HS-27A (cell line): ENCODE data around the gene OR11H6.
"Not testable (repeated sequence)": the region's sequence is repeated elsewhere in the genome, so short reads cannot be mapped to it uniquely, and the experiment has no call there.

ENCODE experiments used
- DNase-seq: peaks from one replicate; pipeline ENCODE4 v3.0.0-alpha.2; 2012; ENCODE audit warnings: low read depth, missing footprints

Gene OR11H6, protein sequence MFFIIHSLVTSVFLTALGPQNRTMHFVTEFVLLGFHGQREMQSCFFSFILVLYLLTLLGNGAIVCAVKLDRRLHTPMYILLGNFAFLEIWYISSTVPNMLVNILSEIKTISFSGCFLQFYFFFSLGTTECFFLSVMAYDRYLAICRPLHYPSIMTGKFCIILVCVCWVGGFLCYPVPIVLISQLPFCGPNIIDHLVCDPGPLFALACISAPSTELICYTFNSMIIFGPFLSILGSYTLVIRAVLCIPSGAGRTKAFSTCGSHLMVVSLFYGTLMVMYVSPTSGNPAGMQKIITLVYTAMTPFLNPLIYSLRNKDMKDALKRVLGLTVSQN

GRCh38 chr14:20223410-20223809 lies at the start of gene OR11H6:
Gene OR11H6 (plus strand): TSS chr14:20223710. CDS start chr14:20223710, 0 bp downstream.
- DNase-seq: no peak

GRCh38 chr14:20174205-20174604 lies 49.3 kb upstream of the OR11H6 start:
- DNase-seq: not testable (repeated sequence)

GRCh38 chr14:20176330-20176729 lies 47.2 kb upstream of the OR11H6 start:
- DNase-seq: no peak

DNA sequence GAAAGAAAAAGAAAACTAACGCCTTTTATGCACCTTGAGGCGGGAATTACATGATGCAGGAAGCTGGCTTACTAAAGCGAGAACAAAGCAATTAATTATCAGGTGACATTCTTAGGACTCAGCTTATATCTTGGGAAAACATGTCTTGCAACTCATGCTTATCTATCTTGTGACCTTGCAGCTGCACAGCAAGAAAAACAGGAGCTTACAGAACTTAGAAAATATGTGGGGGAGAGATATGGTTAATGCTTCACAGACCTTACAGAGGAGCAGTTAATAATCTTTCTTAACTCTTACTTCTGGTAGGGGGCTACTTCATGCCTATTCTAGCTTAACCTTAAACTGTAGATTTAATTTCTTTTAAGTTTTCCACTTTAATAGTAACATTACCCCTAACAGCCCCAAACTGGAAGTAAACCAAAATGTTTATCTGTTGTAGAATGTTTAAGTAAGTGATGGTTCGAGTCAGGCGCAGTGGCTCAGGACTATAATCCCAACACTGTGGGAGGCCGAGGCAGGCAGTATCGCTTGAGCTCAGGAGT lies 46.0 kb upstream of the OR11H6 start:
- no peak for DNase-seq

GRCh38 chr14:20179218-20179617 lies 44.3 kb upstream of the OR11H6 start:
- no peak for DNase-seq

DNA sequence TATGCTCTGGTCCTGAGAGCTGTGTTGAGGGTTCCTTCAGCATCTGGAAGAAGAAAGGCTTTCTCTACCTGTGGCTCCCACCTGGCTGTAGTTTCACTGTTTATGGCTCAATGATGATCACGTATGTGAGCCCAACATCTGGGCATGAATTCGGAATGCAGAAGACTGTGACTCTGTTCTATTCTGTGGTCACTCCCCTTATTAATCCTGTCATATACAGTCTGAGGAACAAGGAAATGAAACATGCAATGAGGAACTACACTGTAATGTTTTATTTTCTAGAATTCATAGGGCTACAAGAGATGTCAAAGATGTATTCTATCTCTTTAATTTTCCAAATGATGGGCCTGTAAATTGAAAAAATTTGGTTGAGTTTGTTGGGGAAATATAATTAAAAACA lies 43.6 kb upstream of the OR11H6 start:
- DNase-seq: no peak

DNA sequence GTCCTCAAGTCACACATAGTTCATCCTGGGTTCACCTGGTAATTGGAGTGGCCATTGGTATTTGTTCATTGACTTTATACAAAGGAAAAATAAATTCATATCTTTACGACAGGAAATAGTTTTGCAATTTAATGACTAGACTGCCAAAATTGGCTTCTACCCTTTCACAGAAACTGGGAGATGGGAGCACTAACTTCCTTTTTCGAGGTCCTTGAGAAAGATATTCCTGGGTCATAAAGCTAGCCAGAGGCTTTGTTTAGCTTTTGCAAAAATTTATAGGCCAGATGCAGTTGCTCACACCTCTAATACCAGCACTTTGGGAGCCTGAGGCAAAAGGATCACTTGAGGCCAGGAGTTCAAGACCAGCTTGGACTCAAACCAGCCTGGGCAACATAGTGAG lies 43.0 kb upstream of the OR11H6 start:
- no peak for DNase-seq

- no peak for DNase-seq
These were observed 39.3 kb upstream of the OR11H6 start for GRCh38 chr14:20184181-20184580.

GRCh38 chr14:20190596-20190995 lies 32.9 kb upstream of the OR11H6 start, which contains the start of gene OR11G2:
Gene OR11G2 (plus strand): TSS chr14:20190896. CDS start chr14:20197438, 6,542 bp downstream.
- no peak for DNase-seq

DNA sequence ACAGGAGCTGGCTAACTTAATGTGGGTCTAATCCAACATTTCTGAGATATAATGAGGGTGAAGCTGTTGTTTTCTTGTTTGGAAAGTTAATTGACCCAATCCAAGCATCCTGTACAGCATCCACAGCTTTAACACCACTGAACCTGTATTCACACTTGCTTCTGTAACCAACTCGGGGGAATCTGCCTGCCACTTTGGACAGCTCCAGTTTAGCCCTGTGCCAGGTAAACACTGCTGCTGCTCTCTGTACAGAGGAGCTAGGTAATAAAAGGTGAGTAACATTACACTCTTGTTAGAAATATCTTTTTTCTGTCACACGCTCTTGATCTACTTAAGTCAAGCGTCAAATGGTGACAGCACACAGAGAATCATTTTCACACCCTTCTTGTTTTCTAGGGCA lies 32.1 kb upstream of the OR11H6 start:
- DNase-seq: no peak

DNA sequence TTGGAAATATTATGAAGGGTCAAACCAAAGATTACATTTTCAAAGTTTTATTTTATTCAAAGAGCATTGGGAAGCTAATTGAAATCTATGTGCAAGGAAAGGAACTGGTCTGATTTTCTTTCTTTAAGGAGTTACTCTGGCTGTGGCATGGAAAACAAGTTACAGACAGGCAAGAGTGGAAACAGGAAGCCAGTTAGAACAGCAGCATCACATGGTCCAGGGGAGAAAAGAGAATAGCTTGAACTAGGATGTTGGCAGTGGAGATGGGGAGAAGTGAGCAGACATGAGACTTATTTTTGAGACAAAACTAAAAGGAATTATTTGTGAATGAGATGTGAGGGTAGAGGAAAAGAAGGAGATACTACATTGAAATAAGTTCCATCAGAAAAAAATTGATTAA lies 29.4 kb upstream of the OR11H6 start:
- no peak for DNase-seq

DNA sequence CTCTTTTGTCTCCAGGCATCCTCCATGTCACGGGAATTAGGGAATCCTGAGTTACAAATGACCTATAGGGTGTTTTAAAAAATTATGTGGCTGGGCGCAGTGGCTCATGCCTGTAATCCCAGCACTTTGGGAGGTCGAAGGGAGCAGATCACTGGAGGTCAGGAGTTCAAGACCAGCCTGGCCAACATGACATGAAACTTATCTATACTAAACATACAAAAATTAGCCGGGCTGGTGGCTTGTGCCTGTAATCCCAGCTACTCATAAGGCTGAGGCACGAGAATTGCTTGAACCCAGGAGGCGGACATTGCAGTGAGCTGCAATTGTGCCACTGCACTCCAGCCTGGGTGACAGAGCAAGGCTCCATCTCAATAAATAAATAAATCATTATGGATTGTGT lies 28.3 kb upstream of the OR11H6 start:
- not testable (repeated sequence) for DNase-seq

DNA sequence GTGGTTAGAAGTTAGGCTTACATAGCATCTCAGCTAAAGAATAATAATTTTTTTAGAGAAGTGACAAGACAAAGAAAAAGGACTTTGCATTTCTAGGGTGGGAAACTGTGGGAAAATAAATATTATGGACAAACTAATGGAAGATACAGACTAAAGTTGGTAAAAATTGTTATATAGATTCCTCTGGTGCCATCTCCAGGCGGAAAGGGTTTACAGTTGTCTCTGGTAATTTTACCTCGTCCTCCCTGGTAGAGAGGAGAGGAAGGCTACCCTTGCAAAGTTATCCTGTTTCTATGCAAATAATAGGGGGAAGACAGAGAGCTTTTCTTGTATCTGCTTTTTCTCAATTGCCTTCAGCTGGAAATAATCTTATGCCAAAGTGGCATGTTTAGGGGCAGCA lies 27.6 kb upstream of the OR11H6 start:
- no peak for DNase-seq

DNA sequence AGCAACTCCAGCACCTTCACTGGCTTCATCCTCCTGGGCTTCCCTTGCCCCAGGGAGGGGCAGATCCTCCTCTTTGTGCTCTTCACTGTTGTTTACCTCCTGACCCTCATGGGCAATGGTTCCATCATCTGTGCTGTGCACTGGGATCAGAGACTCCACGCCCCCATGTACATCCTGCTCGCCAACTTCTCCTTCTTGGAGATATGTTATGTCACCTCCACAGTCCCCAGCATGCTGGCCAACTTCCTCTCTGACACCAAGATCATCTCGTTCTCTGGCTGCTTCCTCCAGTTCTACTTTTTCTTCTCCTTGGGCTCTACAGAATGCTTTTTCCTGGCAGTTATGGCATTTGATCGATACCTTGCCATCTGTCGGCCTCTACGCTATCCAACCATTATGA lies 26.1 kb upstream of the OR11H6 start:
- no peak for DNase-seq

GRCh38 chr14:20198991-20199390 lies 24.5 kb upstream of the OR11H6 start:
- no peak for DNase-seq

- DNase-seq: no peak
These were observed 18.8 kb upstream of the OR11H6 start for GRCh38 chr14:20204721-20205120.

GRCh38 chr14:20209595-20209994 lies 13.9 kb upstream of the OR11H6 start:
- no peak for DNase-seq

DNA sequence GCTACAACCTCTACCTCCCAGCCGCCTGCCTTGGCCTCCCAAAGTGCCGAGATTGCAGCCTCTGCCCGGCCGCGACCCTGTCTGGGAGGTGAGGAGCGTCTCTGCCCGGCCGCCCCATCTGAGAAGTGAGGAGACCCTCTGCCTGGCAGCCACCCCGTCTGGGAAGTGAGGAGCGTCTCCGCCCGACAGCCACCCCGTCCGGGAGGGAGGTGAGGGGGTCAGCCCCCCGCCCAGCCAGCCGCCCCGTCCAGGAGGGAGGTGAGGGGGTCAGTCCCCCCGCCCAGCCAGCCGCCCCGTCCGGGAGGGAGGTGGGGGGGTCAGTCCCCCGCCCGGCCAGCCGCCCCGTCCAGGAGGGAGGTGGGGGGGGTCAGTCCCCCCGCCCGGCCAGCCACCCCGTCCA lies 11.1 kb upstream of the OR11H6 start:
- not testable (repeated sequence) for DNase-seq

DNA sequence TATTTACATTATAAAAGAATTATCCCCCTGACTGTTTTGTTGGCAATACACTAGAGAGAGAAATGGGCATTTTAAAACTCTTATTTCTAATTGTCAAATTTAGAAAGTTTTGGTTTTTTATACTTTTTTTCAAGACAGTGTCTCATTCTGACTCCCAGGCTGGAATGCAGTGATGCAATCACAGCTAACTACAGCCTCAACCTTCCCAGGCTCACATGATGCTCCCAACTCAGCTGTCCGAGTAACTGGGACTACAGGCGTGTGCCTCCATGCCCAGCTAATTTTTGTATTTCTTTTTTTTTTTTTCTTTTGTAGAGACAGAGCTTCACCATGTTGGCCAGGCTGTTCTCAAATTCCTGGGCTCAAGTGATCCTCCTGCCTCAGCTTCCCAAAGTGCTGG lies 8.3 kb upstream of the OR11H6 start:
- DNase-seq: no peak

GRCh38 chr14:20219033-20219432 lies 4.5 kb upstream of the OR11H6 start:
- no peak for DNase-seq

DNA sequence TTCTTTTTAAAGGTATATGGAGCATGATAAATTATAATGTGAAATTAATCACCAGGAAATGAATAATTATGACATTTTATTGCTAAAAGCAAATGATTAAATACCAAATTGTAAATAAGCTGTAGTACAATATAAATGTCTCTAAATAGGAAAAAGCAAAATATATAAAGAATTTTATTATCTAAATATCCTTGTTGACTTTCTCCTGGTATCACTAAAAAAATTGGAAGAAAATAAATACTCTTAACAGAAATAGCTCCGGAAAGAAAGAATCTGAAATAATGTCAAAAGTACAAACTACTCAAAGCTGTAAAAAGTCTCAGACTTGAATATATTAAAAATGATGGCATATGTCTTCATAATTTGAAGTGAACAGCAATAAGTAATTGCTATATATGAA lies 5.2 kb downstream of the OR11H6 start, which contains the start of gene OR11H7:
Gene OR11H7, plus strand, starts transcription at position 301 of the 400 bp plus-strand sequence.
- DNase-seq: no peak

DNA sequence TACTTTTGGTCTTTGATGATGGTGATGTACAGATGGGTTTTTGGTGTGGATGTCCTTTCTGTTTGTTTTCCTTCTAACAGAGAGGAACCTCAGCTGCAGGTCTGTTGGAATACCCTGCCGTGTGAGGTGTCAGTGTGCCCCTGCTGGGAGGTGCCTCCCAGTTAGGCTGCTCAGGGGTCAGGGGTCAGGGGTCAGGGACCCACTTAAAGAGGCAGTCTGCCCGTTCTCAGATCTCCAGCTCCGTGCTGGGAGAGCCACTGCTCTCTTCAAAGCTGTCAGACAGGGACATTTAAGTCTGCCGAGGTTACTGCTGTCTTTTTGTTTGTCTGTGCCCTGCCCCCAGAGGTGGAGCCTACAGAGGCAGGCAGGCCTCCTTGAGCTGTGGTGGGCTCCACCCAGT lies 11.9 kb downstream of the OR11H6 start:
- not testable (repeated sequence) for DNase-seq

DNA sequence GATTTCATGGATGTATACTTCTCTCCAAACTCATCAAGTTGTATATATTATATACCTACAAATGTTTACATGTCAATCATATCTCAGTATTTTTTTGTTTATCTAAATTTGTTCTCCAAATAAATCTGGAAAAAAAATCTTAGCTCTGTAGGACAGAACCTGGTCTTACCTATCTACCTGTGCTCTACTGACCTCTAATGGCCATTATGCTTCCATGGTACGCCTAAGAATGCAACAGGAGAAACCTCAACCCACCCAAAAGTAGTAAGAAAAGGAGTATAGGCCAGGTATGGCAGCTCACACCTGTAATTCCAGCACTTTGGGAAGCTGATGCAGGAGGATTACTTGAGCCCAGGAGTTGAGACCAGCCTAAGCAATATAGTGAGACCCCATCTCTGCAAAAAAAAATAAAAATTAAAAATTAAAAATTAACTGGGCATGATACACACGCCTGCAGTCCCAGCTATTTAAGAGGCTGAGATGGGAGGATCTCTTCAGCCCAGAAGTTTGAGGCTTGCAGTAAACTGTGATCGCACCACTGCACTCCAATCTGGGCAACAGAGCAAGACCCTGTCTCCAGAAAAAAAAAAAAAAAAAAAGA lies 24.2 kb downstream of the OR11H6 start:
- DNase-seq: no peak
